Fibroblast of villous mesenchyme (primary cell): ENCODE data around the gene DMBX1. TPM values are rescaled to one million over a fixed set of nuclear protein-coding genes. Genes with fewer than 3 reads are reported as not detected.

Experiments used
- DNase-seq: peaks from one replicate; pipeline ENCODE4 v3.0.0-alpha.2; 2010; ENCODE audit warnings: low read depth
- H3K4me3 ChIP-seq: 2 replicates; pipeline ENCODE4 v1.5.1; 2011; ENCODE audit warnings: low read depth, mild to moderate bottlenecking, low read length
- total RNA-seq: library from RNA; depleted of rRNA; stranded (reverse); fragments of >200 nt; gene quantifications from 2 replicates; pipeline ENCODE4 v1.2.3, GENCODE V29; 2012
- TF ChIP-seq, protein P1 (sequence below): IDR thresholded peaks from 2 replicates; pipeline ENCODE4 v1.5.1; 2012; ENCODE audit warnings: low read depth, mild to moderate bottlenecking, low read length; ENCODE audit not compliant: insufficient read depth

The DMBX1 gene
- total RNA-seq, 1 donor = not detected

DNA sequence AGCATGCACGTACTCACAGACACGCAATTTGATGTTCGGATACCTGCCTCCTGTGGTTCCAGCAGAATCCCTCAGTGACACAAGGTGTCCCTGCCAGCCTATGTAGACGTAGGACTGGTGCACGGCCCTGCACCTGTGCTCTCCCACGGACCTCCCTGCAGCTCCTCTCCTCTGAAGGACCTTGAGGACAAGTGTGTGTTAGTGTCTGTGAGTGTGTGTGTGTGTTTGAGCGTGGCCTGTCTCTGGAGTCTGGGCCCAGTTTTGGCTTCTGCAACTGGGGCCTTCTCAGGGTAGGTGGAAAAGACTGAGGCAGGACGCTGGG is 22.5 kb upstream of the DMBX1 start:
- peak overlapping the region; percentile 54 for H3K4me3 ChIP-seq
- TF ChIP-seq, protein P1, sequence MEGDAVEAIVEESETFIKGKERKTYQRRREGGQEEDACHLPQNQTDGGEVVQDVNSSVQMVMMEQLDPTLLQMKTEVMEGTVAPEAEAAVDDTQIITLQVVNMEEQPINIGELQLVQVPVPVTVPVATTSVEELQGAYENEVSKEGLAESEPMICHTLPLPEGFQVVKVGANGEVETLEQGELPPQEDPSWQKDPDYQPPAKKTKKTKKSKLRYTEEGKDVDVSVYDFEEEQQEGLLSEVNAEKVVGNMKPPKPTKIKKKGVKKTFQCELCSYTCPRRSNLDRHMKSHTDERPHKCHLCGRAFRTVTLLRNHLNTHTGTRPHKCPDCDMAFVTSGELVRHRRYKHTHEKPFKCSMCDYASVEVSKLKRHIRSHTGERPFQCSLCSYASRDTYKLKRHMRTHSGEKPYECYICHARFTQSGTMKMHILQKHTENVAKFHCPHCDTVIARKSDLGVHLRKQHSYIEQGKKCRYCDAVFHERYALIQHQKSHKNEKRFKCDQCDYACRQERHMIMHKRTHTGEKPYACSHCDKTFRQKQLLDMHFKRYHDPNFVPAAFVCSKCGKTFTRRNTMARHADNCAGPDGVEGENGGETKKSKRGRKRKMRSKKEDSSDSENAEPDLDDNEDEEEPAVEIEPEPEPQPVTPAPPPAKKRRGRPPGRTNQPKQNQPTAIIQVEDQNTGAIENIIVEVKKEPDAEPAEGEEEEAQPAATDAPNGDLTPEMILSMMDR = no peak
- no peak for DNase-seq

DNA sequence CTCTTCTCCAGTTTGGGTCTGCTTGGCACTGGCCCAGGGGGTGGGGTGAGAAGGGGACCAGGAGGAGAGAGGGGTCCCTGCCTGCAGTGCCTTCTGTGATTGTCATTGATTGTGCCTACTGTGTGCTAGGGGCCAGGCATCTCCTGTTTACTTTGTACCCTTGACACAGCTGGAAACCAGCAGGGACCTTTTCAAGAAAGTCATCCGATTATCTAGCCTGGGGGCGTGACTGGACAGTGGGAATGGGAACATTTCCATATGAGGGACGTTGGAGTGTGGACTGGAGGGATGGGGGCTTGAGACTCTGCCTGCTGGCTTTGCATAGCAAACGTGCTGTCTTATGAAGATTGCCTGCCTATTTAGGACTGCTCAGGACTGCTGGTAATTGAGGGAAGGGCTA is 19.8 kb upstream of the DMBX1 start:
- DNase-seq = no peak
- no peak overlapping the region for H3K4me3 ChIP-seq
- TF ChIP-seq, protein P1 = no peak

DNA sequence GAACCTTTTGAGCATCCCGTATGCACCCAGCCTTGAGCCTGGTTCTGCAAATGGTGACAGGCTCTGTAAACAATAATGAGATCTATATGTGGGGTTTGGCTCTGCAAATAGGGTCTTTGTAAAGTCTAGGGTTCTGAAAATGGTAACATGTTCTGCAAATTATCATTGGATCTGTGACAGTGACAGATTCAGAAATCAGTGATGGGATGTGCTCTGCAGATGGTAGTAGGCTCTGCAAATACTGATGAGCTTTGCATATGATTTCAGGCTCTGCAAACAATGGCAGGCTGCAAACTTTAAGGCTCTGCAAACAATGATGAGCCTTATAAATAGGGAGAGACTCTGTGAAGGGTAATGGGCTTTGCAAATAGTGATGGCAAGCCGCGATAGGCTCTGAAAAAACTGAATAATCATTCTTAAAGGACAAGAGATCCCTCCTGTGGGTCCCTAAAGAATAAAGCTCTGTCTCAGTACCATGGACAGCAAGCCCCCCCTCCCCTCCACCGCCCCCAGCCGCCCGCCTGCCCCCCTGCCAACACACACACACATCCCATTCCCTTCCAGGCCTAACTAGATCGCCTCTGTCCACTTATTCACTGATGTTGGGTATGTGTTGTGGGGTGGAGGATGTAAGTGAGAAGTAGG is 17.7 kb upstream of the DMBX1 start:
- TF ChIP-seq, protein P1 = no peak
- no peak overlapping the region for H3K4me3 ChIP-seq

DNA sequence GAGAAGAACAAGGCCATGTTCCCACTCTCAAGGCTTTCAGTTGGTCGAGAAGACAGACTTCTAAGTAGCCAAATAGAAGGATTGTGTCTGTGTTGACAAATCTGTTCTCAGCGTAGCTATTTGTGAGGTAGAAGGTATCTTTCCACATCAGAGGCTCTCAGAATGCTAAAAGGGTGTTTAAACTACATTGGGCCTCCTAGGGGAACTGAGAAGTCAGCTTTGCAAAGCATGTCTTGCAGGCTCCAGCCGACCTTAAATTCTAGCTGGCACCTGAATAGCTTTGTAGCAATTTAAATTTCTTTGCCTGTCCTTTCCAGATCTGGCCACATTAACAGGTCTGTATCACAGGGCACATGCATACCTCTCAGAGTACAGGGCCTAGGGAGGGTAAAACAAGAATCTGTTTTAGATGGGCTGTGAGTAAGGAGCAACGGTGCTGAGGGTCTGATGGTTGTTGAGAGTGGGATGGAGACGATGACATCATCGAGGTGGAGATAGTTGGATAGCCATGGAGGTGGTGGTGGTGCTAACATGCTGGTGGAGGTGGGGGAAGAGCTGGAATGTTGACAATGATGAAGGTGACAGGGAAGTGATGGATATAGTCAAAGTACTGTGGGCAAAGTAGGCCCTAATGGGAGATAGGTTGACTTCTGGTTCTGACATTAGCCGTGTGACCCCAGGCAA is 17.0 kb upstream of the DMBX1 start:
- H3K4me3 ChIP-seq = no peak overlapping the region
- TF ChIP-seq, protein P1 = no peak

More for the DNA sequence above, 17.7 kb upstream of the DMBX1 start:
- DNase-seq = no peak

DNA sequence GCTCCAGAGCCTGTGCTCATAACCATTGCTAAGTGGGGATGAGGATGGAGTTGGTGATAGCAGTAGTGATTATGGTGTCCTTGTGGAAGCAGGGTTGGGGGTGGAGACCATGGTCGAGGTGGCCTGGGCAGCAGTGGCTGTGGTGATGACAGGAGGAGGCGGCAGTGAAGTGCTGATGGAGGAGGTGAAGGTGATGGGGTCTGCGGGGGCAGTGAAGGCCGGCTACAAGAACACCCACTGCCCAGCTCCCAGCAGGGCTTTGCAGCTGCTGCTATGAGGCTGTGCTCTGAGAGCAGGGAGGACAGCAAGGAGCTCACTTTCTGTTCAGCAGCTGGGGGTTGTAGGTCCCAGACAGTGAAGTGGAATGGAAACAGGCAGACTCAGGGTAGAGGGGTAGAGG is 15.6 kb upstream of the DMBX1 start:
- DNase-seq = no peak
- no peak overlapping the region for H3K4me3 ChIP-seq
- TF ChIP-seq, protein P1 = no peak

More for the DNA sequence above, 17.0 kb upstream of the DMBX1 start:
- no peak for DNase-seq

DNA sequence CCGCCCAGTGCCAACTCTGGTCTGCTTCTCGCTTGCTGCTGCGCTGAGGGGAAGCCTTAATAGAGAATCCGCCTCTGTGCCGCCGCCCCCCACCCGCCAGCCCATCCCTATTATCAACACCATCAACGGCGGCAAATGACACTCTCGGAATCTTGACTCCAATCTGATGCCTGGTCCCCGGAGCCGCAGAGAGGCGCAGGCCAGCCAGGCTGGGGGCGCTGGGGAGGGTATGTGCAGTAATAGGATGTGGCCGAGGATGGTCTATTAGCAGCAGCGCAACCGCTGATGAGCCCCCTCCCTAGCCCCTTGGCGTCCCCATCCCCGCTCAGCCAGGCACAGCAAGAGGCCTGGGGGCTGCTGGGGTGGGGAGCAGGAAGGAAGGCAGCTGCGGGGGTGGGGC is 15.1 kb upstream of the DMBX1 start:
- TF ChIP-seq, protein P1 = no peak
- no peak overlapping the region for H3K4me3 ChIP-seq
- DNase-seq = no peak
